ENCODE results near the gene ENDOU.

The ENDOU gene

DNA sequence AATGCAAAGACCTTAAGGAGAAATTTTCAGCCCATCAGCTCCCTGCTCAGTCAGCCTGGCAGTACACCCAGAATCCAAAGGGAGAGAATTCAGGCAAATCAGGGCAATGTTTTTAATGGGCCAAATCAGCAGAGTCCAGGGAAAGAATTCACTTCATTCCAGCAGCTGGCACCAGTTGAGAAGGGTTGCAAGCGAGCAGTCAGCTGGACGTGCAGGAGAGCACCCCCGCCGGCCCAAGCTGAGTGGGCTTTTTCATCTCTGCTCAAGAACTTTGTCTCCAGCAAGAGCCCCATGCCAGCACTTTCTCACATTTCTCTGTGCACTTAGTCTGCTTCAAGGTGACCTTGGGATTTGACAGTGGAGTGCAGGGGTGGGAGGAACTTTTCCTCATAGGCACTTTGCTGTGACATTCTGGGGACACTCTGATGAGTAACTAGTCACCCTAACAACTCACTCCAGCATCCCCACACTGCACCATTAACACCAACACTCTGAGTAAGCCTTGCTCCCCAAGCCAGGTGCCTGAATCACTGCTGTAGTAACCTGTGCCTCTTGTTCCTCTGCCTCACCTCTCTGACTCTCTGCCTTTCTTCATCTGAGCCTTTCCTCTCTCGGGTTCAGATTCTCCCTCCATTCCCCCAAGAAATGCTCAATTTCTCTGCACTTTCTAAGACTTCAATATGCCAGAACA, 2.2 kb downstream of the ENDOU start:
- Histone ChIP-seq H3K36me3 (ENCODE audit: insufficient read depth, low read length) (no peaks in the 10 kb centered on the region), H3K4me3 (no peak overlapping the region), H3K9me3 (ENCODE audit: low read depth, low read length) (no peaks in the 10 kb centered on the region), H3K27ac (no peak overlapping the region), H3K9ac (ENCODE audit: insufficient read length) (no peak overlapping the region)
- DNase-seq (ENCODE audit: low read depth, low spot score) = no peak
- no peak for TF ChIP-seq EZH2 (IDR thresholded peaks at IDR 0.05)
- no peak for TF ChIP-seq FOXP2 (optimal IDR thresholded peaks at IDR 0.05; ENCODE audit: control extremely low read depth, extremely low read length, insufficient read depth)
- no peak for TF ChIP-seq POLR2AphosphoS5 (IDR thresholded peaks at IDR 0.05; ENCODE audit: borderline replicate concordance, low read depth, low read length)

DNA sequence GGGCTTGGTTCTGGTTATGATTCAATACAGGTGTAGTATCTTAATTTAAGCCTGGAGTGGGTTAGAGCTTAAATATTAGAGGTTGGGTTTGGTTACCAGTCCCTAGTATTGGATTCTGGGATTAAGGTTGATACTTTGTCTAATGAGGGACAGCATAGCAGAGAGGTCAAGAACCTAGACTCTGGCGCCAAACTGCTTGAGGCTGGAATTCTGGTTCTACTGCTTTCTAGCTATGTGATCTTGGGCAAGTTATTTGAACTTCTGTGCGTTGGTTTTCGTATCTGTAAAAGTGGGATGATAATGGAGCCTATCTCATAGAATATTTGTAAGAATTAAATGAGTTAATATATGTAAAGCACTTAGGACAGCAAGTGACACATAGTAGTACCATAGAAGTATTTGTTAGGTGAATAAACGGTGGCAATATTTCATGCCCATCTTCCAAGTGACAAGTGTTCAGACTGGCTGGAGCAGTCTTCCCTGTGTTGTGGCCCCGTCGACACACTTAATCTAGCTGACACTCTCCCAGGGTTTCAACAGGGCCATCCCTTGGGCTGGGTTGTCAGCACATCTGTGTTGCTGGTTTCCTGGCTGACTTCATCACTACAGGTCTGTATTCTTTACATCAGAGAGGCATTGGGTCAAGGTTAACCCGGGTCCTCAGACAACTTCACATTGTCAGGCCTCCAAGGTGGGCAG, 3.0 kb downstream of the ENDOU start:
- no peak for DNase-seq (ENCODE audit: low read depth, low spot score)
- TF ChIP-seq EZH2 (IDR thresholded peaks at IDR 0.05) (no peak), FOXP2 (optimal IDR thresholded peaks at IDR 0.05; ENCODE audit: control extremely low read depth, extremely low read length, insufficient read depth) (no peak), POLR2AphosphoS5 (IDR thresholded peaks at IDR 0.05; ENCODE audit: borderline replicate concordance, low read depth, low read length) (no peak)
- Histone ChIP-seq H3K4me3 (no peak overlapping the region), H3K9me3 (ENCODE audit: low read depth, low read length) (no peaks in the 10 kb centered on the region), H3K9ac (ENCODE audit: insufficient read length) (no peak overlapping the region), H3K36me3 (ENCODE audit: insufficient read depth, low read length) (no peaks in the 10 kb centered on the region), H3K27ac (no peak overlapping the region)

DNA sequence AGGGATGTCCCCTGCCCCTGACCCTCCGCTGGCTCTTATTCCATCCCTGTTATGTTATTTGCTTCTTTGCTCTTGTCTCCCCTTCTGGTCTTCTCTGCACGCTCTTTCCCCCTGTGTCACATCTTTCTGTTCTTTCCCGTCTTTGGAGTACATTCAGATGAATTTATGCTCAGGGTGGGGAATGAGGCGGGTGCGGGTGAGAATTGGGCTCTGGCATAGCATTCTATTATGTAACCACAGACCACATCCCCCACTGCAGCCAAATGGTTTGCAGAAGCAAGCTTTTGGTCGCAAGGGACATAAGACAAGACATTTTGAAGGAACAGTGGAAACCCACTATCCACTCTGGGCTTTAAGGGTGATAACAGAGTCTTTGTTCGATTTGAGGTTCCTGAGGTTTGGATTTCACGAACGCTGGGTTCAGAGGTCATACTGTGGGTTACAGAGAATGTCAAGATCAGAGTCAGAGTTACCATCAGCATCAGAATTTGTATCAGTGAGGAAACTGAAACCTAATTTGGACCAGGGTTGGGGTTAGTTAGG, 3.8 kb downstream of the ENDOU start:
- DNase-seq (ENCODE audit: low read depth, low spot score) = no peak

DNA sequence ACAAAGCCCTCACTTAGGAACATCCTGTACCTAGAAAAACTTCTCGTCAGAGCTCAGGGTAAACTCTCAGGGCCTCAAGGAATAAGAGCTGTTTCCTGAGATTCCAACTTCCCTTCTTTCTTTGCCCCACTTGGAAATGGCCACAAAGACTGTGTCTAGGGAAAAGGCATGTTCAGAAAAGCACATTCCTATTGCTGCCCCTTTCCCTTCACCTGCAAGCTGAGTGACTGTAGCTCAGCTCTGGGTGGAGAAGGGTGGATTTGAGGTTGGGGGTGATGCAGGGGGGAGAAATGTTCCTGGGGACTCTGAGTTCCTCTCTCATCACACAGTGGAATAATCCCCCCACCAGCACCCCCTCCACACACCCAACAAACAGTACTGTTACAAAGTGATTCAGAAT, 6.8 kb downstream of the ENDOU start:
- no peak for DNase-seq (ENCODE audit: low read depth, low spot score)
- Histone ChIP-seq H3K36me3 (ENCODE audit: insufficient read depth, low read length) (no peaks in the 10 kb centered on the region), H3K9me3 (ENCODE audit: low read depth, low read length) (no peaks in the 10 kb centered on the region), H3K27ac (no peak overlapping the region), H3K4me3 (no peak overlapping the region), H3K9ac (ENCODE audit: insufficient read length) (no peak overlapping the region)
- TF ChIP-seq EZH2 (IDR thresholded peaks at IDR 0.05) = no peak
- no peak for TF ChIP-seq FOXP2 (optimal IDR thresholded peaks at IDR 0.05; ENCODE audit: control extremely low read depth, extremely low read length, insufficient read depth)
- no peak for TF ChIP-seq POLR2AphosphoS5 (IDR thresholded peaks at IDR 0.05; ENCODE audit: borderline replicate concordance, low read depth, low read length)

More for the DNA sequence above, 3.8 kb downstream of the ENDOU start:
- H3K9me3 ChIP-seq (ENCODE audit: low read depth, low read length) = no peaks in the 10 kb centered on the region
- no peak overlapping the region for H3K4me3 ChIP-seq
- no peaks in the 10 kb centered on the region for H3K36me3 ChIP-seq (ENCODE audit: insufficient read depth, low read length)
- H3K27ac ChIP-seq = no peak overlapping the region
- TF ChIP-seq POLR2AphosphoS5 (IDR thresholded peaks at IDR 0.05; ENCODE audit: borderline replicate concordance, low read depth, low read length) (no peak), FOXP2 (optimal IDR thresholded peaks at IDR 0.05; ENCODE audit: control extremely low read depth, extremely low read length, insufficient read depth) (no peak), EZH2 (IDR thresholded peaks at IDR 0.05) (no peak)
- no peak overlapping the region for H3K9ac ChIP-seq (ENCODE audit: insufficient read length)

DNA sequence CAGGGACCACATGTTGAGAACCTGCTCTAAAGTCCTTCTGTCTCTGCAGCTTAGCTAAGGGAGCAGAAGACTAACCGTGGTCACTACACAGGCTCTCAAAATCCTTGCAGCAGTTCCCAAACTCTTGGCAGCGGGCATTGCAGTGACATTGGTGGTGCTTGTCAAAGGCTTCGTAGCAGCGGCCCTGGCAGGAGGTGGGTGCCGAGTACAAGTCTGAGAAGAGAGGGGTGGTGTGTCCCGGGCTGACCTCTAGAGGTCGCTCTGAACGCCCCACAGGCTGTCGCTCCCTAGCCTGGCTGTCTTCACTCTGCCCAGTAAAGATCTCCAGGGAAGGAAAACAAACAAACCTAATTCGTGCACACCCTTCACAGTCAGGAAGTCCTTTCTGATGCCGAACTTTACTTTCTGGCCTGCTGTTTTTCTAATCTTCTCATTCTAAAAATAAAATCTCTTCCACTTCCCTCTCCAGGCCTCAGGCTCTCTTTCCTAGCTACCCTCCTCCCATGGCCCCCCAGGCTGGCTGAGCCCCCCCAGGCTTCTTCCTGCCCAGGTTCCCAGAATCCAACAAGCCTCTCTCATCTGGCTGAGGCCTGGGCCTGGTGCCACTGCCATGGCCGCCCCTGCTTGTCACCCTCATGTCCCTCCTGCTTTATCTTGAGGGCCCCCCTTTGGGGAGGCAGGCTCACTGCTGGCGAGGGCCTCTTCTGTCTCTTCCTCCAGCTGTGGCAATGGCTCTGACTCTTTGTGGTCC, 7.7 kb downstream of the ENDOU start:
- TF ChIP-seq FOXP2 (optimal IDR thresholded peaks at IDR 0.05; ENCODE audit: control extremely low read depth, extremely low read length, insufficient read depth) (peak; percentile 14), EZH2 (IDR thresholded peaks at IDR 0.05) (no peak)
- Histone ChIP-seq H3K9me3 (ENCODE audit: low read depth, low read length) (no peaks in the 10 kb centered on the region), H3K4me3 (no peak overlapping the region), H3K9ac (ENCODE audit: insufficient read length) (no peak overlapping the region), H3K36me3 (ENCODE audit: insufficient read depth, low read length) (no peaks in the 10 kb centered on the region), H3K27ac (no peak overlapping the region)
- DNase-seq (ENCODE audit: low read depth, low spot score) = no peak

DNA sequence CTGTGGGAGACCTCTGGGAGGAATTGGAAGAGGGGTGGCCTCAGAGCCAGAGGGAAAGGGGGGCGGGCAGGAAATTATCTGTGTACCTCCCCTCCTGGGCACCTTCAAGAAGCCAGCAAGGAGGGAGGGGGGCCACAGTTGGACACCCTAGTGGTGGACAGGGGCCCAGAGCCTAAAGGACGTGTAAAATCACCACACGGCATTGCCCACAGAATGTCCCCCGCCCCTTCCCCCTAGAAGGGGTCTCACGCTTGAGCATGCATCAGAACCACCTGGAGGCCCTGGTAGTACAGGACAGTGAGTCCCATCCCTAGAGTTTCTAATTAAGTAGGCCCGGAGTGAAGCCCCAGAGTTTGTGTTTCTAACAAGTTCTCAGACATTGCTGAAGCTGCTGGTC, 8.2 kb downstream of the ENDOU start:
- TF ChIP-seq POLR2AphosphoS5 (IDR thresholded peaks at IDR 0.05; ENCODE audit: borderline replicate concordance, low read depth, low read length) (no peak), FOXP2 (optimal IDR thresholded peaks at IDR 0.05; ENCODE audit: control extremely low read depth, extremely low read length, insufficient read depth) (no peak), EZH2 (IDR thresholded peaks at IDR 0.05) (no peak)
- no peak for DNase-seq (ENCODE audit: low read depth, low spot score)
- no peak overlapping the region for H3K9ac ChIP-seq (ENCODE audit: insufficient read length)
- H3K36me3 ChIP-seq (ENCODE audit: insufficient read depth, low read length) = no peaks in the 10 kb centered on the region
- H3K9me3 ChIP-seq (ENCODE audit: low read depth, low read length) = no peaks in the 10 kb centered on the region
- H3K27ac ChIP-seq = no peak overlapping the region
- no peak overlapping the region for H3K4me3 ChIP-seq

- no peak for TF ChIP-seq POLR2AphosphoS5 (IDR thresholded peaks at IDR 0.05; ENCODE audit: borderline replicate concordance, low read depth, low read length)
- TF ChIP-seq EZH2 (IDR thresholded peaks at IDR 0.05) = no peak
- no peak for TF ChIP-seq FOXP2 (optimal IDR thresholded peaks at IDR 0.05; ENCODE audit: control extremely low read depth, extremely low read length, insufficient read depth)
- no peak overlapping the region for H3K27ac ChIP-seq
- H3K36me3 ChIP-seq (ENCODE audit: insufficient read depth, low read length) = no peaks in the 10 kb centered on the region
- H3K4me3 ChIP-seq = no peak overlapping the region
- H3K9me3 ChIP-seq (ENCODE audit: low read depth, low read length) = no peaks in the 10 kb centered on the region
- no peak for DNase-seq (ENCODE audit: low read depth, low spot score)
- no peak overlapping the region for H3K9ac ChIP-seq (ENCODE audit: insufficient read length)
These were observed 9.3 kb downstream of the ENDOU start for GRCh38 chr12:47715877-47716548.
